GM18951 (cell line): ENCODE data around the gene TRIM47.

ENCODE experiments used
- POLR2A ChIP-seq: IDR thresholded peaks from 4 replicates; pipeline ENCODE4 v1.6.1; 2011; ENCODE audit warnings: mild to moderate bottlenecking; ENCODE audit not compliant: insufficient read length, insufficient read depth; ENCODE audit errors: extremely low read depth
- in situ Hi-C: fragments of 300-500 bp; cut with MboI; formaldehyde crosslinking; loops from one replicate; pipeline ENCODE4 v1.12.0; 2022; ENCODE audit warnings: low sequenced_read_pairs, mixed read lengths, inconsistent platforms; ENCODE audit not compliant: unreplicated experiment

Gene TRIM47, protein sequence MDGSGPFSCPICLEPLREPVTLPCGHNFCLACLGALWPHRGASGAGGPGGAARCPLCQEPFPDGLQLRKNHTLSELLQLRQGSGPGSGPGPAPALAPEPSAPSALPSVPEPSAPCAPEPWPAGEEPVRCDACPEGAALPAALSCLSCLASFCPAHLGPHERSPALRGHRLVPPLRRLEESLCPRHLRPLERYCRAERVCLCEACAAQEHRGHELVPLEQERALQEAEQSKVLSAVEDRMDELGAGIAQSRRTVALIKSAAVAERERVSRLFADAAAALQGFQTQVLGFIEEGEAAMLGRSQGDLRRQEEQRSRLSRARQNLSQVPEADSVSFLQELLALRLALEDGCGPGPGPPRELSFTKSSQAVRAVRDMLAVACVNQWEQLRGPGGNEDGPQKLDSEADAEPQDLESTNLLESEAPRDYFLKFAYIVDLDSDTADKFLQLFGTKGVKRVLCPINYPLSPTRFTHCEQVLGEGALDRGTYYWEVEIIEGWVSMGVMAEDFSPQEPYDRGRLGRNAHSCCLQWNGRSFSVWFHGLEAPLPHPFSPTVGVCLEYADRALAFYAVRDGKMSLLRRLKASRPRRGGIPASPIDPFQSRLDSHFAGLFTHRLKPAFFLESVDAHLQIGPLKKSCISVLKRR

DNA sequence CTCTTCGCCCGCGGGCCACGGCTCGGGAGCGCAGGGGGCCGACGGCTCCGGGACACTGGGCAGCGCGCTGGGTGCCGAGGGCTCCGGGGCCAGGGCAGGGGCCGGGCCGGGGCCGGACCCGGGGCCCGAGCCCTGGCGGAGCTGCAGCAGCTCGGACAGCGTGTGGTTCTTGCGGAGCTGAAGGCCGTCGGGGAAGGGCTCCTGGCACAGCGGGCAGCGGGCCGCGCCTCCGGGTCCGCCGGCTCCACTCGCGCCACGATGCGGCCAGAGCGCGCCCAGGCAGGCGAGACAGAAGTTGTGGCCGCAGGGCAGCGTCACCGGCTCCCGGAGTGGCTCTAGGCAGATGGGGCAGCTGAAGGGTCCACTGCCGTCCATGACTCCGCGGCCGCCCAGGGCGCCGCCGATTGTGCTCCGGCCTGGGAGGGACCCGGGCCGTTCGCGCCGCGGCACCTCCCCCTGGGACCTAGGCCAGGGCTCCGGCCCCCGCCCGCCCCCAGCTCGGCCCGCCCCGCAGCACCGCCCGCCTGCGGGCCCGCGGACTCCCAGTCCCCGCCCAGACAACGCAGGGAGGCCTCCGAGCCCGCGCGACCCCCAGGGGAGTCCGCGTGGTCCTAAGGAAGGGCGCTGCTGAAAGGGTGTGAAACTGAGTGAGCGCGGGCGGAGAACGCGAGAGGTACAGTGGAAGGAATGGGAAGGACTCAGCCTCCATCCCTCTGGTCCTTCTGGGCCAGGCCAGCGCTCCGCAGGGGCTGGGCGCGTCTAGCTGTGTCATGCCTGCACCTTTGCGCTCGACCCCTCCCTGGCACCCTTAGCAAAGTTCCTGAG is at the start of gene TRIM47:
TRIM47 (minus strand) TSS at position 408 of the 825 bp plus-strand sequence; CDS start at position 375, 33 bp downstream.
- in situ Hi-C loops = no loop called here
- TF ChIP-seq POLR2A = no peak

DNA sequence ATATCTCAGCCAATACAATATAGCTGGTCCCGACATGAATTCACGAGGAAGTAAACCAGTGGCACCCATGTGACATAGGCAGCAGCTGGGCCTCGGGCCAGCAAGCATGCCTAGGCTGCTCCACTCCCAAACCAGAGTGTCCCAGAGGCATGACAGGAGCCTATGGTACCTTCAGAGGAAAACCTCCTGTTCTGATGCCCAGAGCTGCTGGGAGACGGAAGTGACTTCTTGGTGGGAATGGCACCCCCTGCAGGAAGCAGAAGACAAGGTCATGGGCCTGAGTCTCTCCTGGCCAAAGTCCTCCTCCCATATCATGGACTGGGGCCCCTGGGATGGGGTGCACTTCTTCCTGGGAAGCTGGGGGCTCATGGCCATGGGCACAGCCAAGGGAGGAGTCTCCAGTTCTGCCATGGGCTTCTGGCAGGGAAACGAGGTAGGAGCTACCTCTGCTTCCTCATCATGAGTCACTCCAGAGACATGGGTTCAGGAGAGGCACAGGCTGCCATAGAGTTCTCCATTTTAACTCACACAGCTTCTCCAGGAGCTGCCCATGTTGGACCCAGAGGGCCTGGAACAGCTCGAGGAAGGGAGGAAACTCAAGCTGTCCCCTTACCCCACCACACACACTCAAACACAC is 49.0 kb upstream of the TRIM47 start:
- TF ChIP-seq POLR2A = no peak
- in situ Hi-C loops = no loop called here

DNA sequence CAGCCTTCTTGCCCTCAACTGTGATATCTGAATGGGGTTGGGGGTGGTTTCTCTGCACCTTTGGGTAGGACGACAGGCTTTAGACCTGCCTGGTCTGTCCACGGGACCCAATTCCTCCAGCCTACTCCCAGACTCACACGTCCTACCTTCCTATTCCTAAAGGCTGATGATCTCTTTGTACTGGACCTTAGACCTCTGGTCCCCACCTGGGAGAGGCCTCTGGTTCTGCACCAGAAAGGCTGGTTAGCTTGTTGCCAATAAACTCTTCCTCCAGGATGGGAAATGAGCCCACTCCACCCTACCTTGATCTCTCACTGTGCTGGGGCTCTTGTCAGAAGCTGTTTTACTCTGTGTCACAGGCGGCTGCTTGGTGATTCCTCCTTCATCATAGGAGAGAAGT is 48.1 kb upstream of the TRIM47 start:
- in situ Hi-C loops = no loop called here
- TF ChIP-seq POLR2A = no peak

DNA sequence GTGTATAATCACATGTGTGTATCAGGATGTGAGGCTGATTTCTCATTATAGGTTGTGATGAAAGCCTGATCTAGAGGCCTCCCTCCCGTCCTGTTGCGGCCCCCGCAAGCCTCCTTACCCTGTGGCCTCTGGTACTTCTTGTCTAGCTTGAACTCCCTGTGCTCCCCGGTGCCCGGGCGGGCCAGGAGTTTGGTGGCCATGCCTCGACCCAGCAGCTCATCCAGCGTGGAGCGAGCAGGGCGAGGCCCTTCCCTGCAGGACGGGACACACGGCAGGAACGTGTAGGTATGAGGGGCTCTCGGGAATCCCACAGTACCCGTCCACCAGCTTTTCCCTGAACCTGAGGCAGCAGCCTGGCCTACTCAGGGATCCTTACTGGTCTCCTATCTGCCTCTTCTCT is 47.5 kb upstream of the TRIM47 start:
- in situ Hi-C loops = no loop called here
- no peak for TF ChIP-seq POLR2A

DNA sequence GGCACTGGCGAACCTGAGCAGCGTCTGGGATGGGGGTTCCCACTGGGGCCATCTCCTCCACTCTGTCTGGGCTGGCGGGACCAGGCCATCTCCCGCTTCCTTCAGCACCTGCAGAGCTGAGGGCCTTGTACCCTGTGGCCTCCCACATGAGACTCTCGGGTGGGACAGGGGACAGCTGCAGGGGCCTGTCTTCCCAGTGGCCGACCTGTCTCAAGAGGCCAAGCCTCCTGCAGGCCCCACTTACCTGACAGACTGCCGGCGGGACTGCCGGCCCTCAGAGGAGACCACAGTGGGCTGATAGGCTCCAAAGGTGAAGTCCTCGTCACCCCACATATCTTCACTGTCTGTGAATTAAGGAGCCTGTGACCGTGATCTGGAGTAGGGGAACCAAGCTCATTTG is 46.7 kb upstream of the TRIM47 start:
- in situ Hi-C loops = no loop called here

DNA sequence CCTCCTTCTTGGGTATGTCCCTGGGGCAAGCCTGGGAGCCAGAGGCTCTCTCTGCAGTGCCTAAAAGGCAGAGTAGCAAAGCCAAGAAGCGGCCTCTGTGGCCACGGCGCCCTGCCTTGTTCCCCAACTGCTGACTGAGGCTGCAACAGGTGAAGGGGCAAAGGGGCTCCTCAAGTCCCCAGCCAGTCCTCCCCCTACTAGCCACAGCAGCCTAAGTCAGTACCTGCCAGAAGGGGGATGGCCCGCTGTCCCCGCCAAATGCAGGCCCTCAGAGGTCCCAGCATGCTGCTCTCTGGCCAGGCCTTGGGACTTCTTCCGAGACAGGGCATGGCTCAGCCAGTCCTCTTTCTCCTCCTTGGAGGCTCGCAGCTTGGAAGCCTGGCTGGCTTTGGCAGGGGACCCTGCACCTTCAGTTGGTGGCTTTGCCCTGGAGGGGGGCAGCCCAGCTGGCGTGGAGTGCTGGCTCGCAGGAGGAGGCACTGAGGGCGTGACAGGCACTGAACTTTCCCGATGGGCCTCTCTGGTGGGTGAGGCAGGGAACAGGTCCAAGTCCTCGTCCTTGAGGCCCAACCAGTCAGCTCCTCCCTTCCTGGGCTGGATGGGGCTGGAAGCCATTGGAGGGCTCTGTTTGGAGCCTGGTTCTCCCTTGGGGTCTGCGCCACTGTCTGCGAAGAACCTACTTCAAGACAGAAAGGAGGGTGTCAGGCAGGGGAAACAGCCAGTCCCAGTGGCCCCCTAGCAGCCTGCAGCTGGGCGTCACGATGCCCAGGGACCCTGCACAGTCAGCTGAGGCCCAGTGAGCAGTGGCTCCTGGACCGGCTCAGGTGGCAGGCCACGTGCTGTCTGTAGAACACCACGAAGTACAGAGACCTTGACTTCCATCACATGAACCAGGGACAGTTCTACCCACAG is 44.8 kb upstream of the TRIM47 start:
- TF ChIP-seq POLR2A = no peak
- in situ Hi-C loops = loop anchor here (25.0 kb wide), 1 partner anchor 364 kb away; no protein-coding TSS in a partner anchor

More for the DNA sequence above, 46.7 kb upstream of the TRIM47 start:
- no peak for TF ChIP-seq POLR2A

DNA sequence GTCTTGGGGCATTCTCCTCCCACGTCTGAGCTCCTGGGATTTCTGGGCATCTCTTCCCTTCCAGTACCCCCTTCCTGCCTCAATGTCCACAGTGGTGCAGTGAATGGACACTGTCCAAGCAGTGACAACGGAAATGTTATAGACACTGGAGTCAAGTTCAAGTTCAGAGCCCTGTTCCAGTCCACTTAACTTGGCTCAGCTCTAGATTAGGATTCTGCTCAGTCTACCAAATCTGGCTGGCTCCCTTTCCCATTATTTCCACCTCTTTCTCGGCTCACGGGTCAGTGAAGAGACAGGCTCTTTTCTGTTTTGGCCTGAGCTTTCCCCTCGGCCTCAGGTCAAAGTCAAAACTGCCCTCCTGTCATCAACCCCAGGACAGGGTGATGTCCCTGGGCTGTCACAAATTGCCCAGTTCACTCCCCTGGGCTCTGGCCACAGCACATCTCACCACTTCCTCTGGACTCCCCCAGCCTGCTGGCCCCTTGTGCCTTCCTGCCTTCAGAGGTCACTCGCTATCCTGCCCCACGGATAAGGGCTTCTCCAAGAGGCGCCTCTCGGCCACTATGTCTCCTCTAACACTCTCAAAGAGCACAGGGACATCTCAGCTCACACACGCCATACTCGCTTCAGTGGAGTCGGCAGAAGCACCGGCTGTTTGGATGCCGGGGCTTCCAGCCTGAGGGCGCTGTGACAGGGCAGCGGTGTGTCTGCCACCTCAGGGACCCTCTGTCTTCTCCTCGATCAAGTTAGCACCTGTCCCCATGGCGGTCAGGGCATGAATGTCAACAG is 44.0 kb upstream of the TRIM47 start:
- TF ChIP-seq POLR2A = no peak
- in situ Hi-C loops = loop anchor here (25.0 kb wide), 1 partner anchor 365 kb away; no protein-coding TSS in a partner anchor

DNA sequence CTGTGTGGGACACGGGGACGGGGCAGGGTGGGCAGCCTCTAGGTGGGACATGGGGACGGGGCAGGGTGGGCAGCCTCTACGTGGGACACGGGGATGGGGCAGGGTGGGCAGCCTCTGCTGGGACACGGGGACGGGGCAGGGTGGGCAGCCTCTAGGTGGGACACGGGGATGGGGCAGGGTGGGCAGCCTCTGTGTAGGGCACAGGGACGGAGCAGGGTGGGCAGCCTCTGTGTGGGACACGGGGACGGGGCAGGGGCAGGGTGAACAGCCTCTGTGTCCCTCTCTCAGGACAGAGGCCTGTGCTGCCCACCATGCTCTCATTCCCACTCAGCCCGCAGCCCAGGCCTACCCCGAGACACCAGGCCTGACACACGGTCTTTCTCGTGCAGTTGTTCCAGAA is 43.2 kb upstream of the TRIM47 start:
- TF ChIP-seq POLR2A = no peak
- in situ Hi-C loops = loop anchor here (25.0 kb wide), 1 partner anchor 366 kb away; no protein-coding TSS in a partner anchor

DNA sequence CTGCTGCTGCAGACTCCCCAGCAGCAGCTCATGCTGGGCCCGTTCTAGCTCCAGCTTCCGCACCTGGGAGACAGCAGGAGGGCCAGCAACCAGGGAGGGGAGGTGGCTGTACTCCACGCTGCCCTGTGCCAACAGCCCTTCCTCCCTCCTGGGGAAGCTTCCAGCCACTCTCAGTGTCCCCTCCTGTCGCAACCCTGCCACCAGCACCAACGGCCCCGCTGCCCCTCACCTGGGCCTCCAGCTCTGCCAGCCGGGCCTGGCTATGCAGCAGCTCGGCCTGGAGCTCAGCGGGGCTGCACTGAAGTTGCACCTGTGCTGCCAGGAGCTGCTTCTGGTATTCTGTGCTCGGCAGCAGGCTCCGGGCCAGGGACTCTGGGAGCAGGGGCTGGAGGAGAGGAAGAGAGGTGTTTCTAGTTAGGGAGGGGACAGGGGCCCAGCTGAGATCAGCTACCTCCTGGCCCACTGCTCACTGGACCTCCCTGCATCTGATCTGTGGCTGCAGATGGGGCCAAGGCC is 41.7 kb upstream of the TRIM47 start:
- in situ Hi-C loops = loop anchor here (25.0 kb wide), 1 partner anchor 367 kb away; no protein-coding TSS in a partner anchor

DNA sequence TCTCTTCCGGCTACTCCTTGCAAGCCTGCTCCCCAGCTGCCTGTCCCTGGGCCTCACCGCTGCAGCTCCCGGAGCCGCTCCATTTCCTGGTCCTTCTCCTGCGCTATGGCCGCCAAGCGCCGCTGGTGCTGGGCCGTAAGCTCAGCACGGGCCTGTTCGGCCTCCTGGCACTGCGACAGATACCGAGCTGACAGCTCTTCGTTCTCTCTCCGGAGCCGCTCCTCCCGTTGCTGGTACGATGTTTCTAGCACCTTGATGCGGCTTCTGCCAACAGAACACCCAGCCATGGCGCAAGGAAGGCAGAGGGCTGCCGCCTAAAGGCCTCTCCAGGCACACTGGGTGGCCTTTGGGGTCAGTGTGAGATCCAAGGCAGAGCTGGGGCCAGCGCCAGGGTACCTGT is 41.2 kb upstream of the TRIM47 start:
- in situ Hi-C loops = loop anchor here (10.0 to 25.0 kb wide), 2 partner anchors 85 to 368 kb away; partner anchors contain the start of gene CDK3
- no peak for TF ChIP-seq POLR2A

More for the DNA sequence above, 41.7 kb upstream of the TRIM47 start:
- TF ChIP-seq POLR2A = no peak
